ENCODE results near the gene INPP5B.
"Not testable (repeated sequence)": the region's sequence is repeated elsewhere in the genome, so short reads cannot be mapped to it uniquely, and the experiment has no call there.

Gene INPP5B

GRCh38 chr1:37944816-37945215 is 2.0 kb downstream of the INPP5B start:
- no peaks in the 10 kb centered on the region for H3K27me3 ChIP-seq (ENCODE audit: low read depth, low read length)
- H4K20me1 ChIP-seq (ENCODE audit: insufficient read depth, low read length) = no peaks in the 10 kb centered on the region
- no peak overlapping the region for H3K27ac ChIP-seq (ENCODE audit: low read length)
- TF ChIP-seq, protein P1, sequence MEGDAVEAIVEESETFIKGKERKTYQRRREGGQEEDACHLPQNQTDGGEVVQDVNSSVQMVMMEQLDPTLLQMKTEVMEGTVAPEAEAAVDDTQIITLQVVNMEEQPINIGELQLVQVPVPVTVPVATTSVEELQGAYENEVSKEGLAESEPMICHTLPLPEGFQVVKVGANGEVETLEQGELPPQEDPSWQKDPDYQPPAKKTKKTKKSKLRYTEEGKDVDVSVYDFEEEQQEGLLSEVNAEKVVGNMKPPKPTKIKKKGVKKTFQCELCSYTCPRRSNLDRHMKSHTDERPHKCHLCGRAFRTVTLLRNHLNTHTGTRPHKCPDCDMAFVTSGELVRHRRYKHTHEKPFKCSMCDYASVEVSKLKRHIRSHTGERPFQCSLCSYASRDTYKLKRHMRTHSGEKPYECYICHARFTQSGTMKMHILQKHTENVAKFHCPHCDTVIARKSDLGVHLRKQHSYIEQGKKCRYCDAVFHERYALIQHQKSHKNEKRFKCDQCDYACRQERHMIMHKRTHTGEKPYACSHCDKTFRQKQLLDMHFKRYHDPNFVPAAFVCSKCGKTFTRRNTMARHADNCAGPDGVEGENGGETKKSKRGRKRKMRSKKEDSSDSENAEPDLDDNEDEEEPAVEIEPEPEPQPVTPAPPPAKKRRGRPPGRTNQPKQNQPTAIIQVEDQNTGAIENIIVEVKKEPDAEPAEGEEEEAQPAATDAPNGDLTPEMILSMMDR (IDR thresholded peaks at IDR 0.05; ENCODE audit: low read depth, low read length) = no peak
- peaks cover 16% of the 10 kb centered on the region for H3K4me1 ChIP-seq (ENCODE audit: low read length)
- no peak overlapping the region for H3K4me2 ChIP-seq (ENCODE audit: low read length)
- H3K4me3 ChIP-seq (ENCODE audit: low read length) = no peak overlapping the region
- H3K9me3 ChIP-seq (ENCODE audit: insufficient read depth, low read length) = no peaks in the 10 kb centered on the region
- no peaks in the 10 kb centered on the region for H3K36me3 ChIP-seq (replicated peaks; ENCODE audit: low read depth, low read length)
- no peak overlapping the region for H2AFZ ChIP-seq (ENCODE audit: low read depth, low read length)
- H3K9ac ChIP-seq (ENCODE audit: low read length) = no peak overlapping the region
- no peaks in the 10 kb centered on the region for H3K79me2 ChIP-seq (ENCODE audit: low read length)

DNA sequence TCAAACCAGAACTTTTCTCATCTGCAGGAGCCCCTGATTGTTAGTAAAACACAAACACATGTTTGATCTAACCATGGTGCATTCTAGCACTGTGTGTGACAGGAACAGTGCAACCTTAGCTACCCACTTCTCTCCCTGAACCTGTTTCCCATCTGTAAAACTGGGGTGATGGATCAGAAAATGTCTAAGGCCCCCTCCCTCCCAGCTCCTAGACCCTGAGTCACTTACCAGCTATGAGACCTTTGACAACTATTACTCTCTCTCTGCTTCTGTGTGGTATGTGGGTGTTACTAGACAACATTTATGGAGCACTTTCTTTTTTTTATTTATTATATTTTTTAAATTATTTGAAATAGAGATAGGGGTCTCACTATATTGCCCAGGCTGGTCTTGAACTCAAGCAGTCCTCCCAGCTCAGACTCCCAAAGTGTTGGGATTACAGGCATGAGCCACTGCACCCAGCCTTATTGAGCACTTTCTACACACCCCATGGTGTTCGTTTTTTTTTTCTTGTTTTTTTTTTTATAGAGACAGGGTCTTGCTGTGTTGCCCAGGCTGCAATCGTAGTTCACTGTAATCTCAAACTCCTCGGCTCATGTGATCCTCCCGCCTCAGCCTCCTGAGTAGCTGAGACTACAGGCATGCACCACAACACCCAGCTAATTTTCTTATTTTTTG is 2.6 kb downstream of the INPP5B start:
- H3K4me1 ChIP-seq (ENCODE audit: low read length) = peaks cover 16% of the 10 kb centered on the region
- H3K4me2 ChIP-seq (ENCODE audit: low read length) = no peak overlapping the region
- H3K27ac ChIP-seq (ENCODE audit: low read length) = no peak overlapping the region
- H3K27me3 ChIP-seq (ENCODE audit: low read depth, low read length) = no peaks in the 10 kb centered on the region
- no peaks in the 10 kb centered on the region for H4K20me1 ChIP-seq (ENCODE audit: insufficient read depth, low read length)
- H3K9me3 ChIP-seq (ENCODE audit: insufficient read depth, low read length) = no peaks in the 10 kb centered on the region
- no peak overlapping the region for H3K4me3 ChIP-seq (ENCODE audit: low read length)
- no peak overlapping the region for H3K9ac ChIP-seq (ENCODE audit: low read length)
- no peak overlapping the region for H2AFZ ChIP-seq (ENCODE audit: low read depth, low read length)
- H3K36me3 ChIP-seq (replicated peaks; ENCODE audit: low read depth, low read length) = no peaks in the 10 kb centered on the region
- no peak for TF ChIP-seq EZH2phosphoT487 (IDR thresholded peaks at IDR 0.05; ENCODE audit: low read depth)
- TF ChIP-seq, protein P1 (IDR thresholded peaks at IDR 0.05; ENCODE audit: low read depth, low read length) = no peak
- no peaks in the 10 kb centered on the region for H3K79me2 ChIP-seq (ENCODE audit: low read length)

DNA sequence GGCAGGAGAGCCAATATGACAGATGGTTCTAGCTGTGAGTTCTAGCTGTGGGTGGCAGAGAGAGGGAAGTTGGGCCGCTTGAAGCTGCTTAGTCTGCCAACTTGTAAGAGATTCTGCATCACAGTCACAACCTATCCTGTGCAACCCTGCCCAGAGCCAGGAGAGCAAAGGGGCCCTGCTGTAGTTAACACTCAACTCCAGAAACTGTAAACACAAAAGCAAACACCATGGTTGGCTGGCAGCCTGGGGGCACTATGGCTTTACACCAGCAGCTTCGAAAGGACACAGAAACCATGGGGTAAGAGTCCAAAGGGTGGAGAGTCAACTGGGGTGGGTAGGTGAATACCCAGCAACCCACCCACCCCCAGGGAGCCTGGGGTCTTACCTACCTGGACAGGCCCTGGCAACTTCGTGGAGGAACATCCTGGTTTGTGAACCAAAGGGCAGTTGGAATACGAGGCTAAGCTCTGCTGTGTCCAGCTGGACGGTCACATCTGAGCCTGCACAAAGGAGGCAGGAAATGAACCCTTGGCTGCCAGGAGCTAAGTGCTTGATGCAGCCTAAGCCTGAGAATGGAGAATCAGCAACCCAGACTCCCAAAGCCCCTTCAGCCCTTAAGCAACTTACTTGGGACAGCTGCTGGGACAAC is 6.4 kb downstream of the INPP5B start:
- Histone ChIP-seq H2AFZ (ENCODE audit: low read depth, low read length) (no peak overlapping the region), H3K27me3 (ENCODE audit: low read depth, low read length) (no peaks in the 10 kb centered on the region), H3K4me2 (ENCODE audit: low read length) (no peak overlapping the region), H4K20me1 (ENCODE audit: insufficient read depth, low read length) (no peaks in the 10 kb centered on the region), H3K27ac (ENCODE audit: low read length) (no peak overlapping the region), H3K9me3 (ENCODE audit: insufficient read depth, low read length) (no peaks in the 10 kb centered on the region), H3K4me1 (ENCODE audit: low read length) (no peaks in the 10 kb centered on the region), H3K79me2 (ENCODE audit: low read length) (no peaks in the 10 kb centered on the region), H3K36me3 (replicated peaks; ENCODE audit: low read depth, low read length) (no peaks in the 10 kb centered on the region), H3K4me3 (ENCODE audit: low read length) (no peak overlapping the region), H3K9ac (ENCODE audit: low read length) (no peak overlapping the region)
- TF ChIP-seq EZH2phosphoT487 (IDR thresholded peaks at IDR 0.05; ENCODE audit: low read depth) = no peak
- TF ChIP-seq, protein P1 (IDR thresholded peaks at IDR 0.05; ENCODE audit: low read depth, low read length) = no peak

DNA sequence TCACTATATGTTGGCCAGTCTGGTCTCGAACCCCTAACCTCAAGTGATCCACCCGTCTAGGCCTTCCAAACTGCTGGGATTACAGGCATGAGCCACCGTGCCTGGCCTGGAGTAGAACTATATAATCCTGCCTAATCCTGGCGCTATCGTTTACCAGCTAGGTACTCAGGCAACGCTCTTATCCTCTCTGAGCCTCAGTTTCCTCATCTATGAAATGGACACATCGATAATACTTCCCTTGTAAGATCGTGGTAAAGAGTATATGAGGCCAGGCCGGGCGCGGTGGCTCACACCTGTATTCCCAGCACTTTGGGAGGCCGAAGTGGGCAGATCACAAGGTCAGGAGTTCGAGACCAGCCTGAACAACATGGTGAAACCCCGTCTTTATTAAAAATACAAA is 10.1 kb downstream of the INPP5B start:
- H3K79me2 ChIP-seq (ENCODE audit: low read length); H3K4me3 ChIP-seq (ENCODE audit: low read length); H3K4me1 ChIP-seq (ENCODE audit: low read length); H3K9ac ChIP-seq (ENCODE audit: low read length); H3K4me2 ChIP-seq (ENCODE audit: low read length); H3K27me3 ChIP-seq (ENCODE audit: low read depth, low read length); H4K20me1 ChIP-seq (ENCODE audit: insufficient read depth, low read length); H3K27ac ChIP-seq (ENCODE audit: low read length); H3K36me3 ChIP-seq (replicated peaks; ENCODE audit: low read depth, low read length); H3K9me3 ChIP-seq (ENCODE audit: insufficient read depth, low read length); H2AFZ ChIP-seq (ENCODE audit: low read depth, low read length): not testable (repeated sequence)
